Keratinocyte (primary cell): ENCODE measurements around the gene ATAD1. TPM values are rescaled to one million over a fixed set of nuclear protein-coding genes. Genes with fewer than 3 reads are reported as not detected.
A peak's percentile ranks its signal among the peaks of the same experiment; 100 is the strongest.

Experiments
- DNase-seq: peaks from one replicate; pipeline ENCODE4 v3.0.0-alpha.2; 2011; ENCODE audit warnings: low read depth, missing footprints, low spot score
- FAIRE-seq: peaks from 2 replicates; lab custom pipeline; 2011; peaks lifted over from hg19 to GRCh38; lab: Jason Lieb, UNC
- H2AFZ ChIP-seq: 2 replicates; pipeline ENCODE4 v1.6.0; 2012; ENCODE audit warnings: low read length, control low read depth, inconsistent platforms; ENCODE audit not compliant: control insufficient read depth
- H3K27ac ChIP-seq: 2 replicates; pipeline ENCODE4 v1.5.1; 2011; ENCODE audit warnings: low read length; ENCODE audit not compliant: control insufficient read depth, insufficient read depth
- H3K27me3 ChIP-seq: 3 replicates; pipeline ENCODE4 v1.6.0; 2011; ENCODE audit warnings: low read length; ENCODE audit not compliant: control insufficient read depth, insufficient read depth; ENCODE audit errors: extremely low read depth
- H3K36me3 ChIP-seq, 2 experiments: 2 replicates in 1 of 2; 3 replicates in 1 of 2; pipeline ENCODE4 v1.5.1; 2011; ENCODE audit warnings: low read length in 2 of 2, mild to moderate bottlenecking in 1 of 2; ENCODE audit not compliant: control insufficient read depth in 2 of 2, insufficient read depth in 2 of 2; ENCODE audit errors: extremely low read depth in 1 of 2
- H3K4me1 ChIP-seq: 3 replicates; pipeline ENCODE4 v1.5.1; 2011; ENCODE audit warnings: low read length; ENCODE audit not compliant: control insufficient read depth, insufficient read depth; ENCODE audit errors: extremely low read depth
- H3K4me2 ChIP-seq: 3 replicates; pipeline ENCODE4 v1.6.0; 2011; ENCODE audit warnings: low read depth, low read length; ENCODE audit not compliant: control insufficient read depth, insufficient read depth; ENCODE audit errors: extremely low read depth
- H3K4me3 ChIP-seq, 3 experiments: fragments of 200-600 bp in 1 of 3; sonication (generic) in 1 of 3; 2 replicates in 2 of 3; 3 replicates in 1 of 3; pipeline ENCODE4 v1.5.1; 2011 to 2016; ENCODE audit warnings: low read length in 3 of 3, mild to moderate bottlenecking in 3 of 3, control low read depth in 2 of 3, inconsistent platforms in 1 of 3, low read depth in 1 of 3, mixed read lengths in 1 of 3, mixed run types in 1 of 3, moderate library complexity in 1 of 3; ENCODE audit not compliant: control insufficient read depth in 2 of 3, insufficient read depth in 2 of 3; ENCODE audit errors: extremely low read depth in 1 of 3
- H3K79me2 ChIP-seq: 2 replicates; pipeline ENCODE4 v1.6.0; 2012; ENCODE audit warnings: low read length; ENCODE audit not compliant: control insufficient read depth, insufficient read depth
- H3K9ac ChIP-seq: 3 replicates; pipeline ENCODE4 v1.6.0; 2011; ENCODE audit warnings: low read length; ENCODE audit not compliant: control insufficient read depth, insufficient read depth; ENCODE audit errors: extremely low read depth
- H3K9me1 ChIP-seq: 3 replicates; pipeline ENCODE4 v1.6.0; 2011; ENCODE audit warnings: low read length; ENCODE audit not compliant: control insufficient read depth, insufficient read depth; ENCODE audit errors: extremely low read depth
- H3K9me3 ChIP-seq: 2 replicates; pipeline ENCODE4 v1.5.1; 2012; ENCODE audit warnings: low read depth, low read length; ENCODE audit not compliant: control insufficient read depth
- H4K20me1 ChIP-seq: 3 replicates; pipeline ENCODE4 v1.6.0; 2011; ENCODE audit warnings: low read length; ENCODE audit not compliant: control insufficient read depth, insufficient read depth; ENCODE audit errors: extremely low read depth
- CTCF ChIP-seq, 3 experiments: IDR thresholded peaks in 1 of 3; conservative IDR thresholded peaks in 1 of 3; optimal IDR thresholded peaks in 1 of 3; 2 replicates in 2 of 3; 3 replicates in 1 of 3; pipeline versions ENCODE3 to v1.5.1; 2011; ENCODE audit warnings: low read length in 3 of 3, mild to moderate bottlenecking in 3 of 3, moderate library complexity in 2 of 3, control low read depth in 1 of 3, inconsistent platforms in 1 of 3; ENCODE audit not compliant: insufficient read depth in 2 of 3; ENCODE audit errors: extremely low read depth in 1 of 3
- EZH2 ChIP-seq: IDR thresholded peaks from one replicate; pipeline ENCODE4 v1.6.1; 2012; ENCODE audit warnings: inconsistent platforms, mild to moderate bottlenecking, low read length, moderate library complexity
- dilution Hi-C: fragments of 300-500 bp; cut with MboI; formaldehyde crosslinking; loops from one replicate; pipeline ENCODE4 v1.7.0; 2020; ENCODE audit warnings: low sequenced_read_pairs; ENCODE audit not compliant: extremely low pct_ligation_motif_present
- polyA plus RNA-seq, 5 experiments: library from polyadenylated mRNA; depleted of rRNA in 3 of 5; stranded (reverse) in 3 of 5; stranded (forward) in 1 of 5; unstranded in 1 of 5; fragments of >200 nt; gene quantifications; 1 replicate in 1 of 5; 2 replicates in 3 of 5; 3 replicates in 1 of 5; pipeline versions ENCODE4 v1.2.1 to v1.2.3, GENCODE V29; 2011 to 2012; ENCODE audit warnings: missing spikeins in 2 of 5, low read depth in 1 of 5, low replicate concordance in 1 of 5

Gene ATAD1
- polyA plus RNA-seq, 1 donor (not counting 4 experiments of a cell fraction or from before 2014, with no cell fraction given), result 51.0 TPM

GRCh38 chr10:87734987-87735827, 82.8 kb downstream of the ATAD1 start:
- no peak overlapping the region for H3K4me2 ChIP-seq
- no peak for DNase-seq
- H3K79me2 ChIP-seq, result no peaks in the 10 kb centered on the region
- peak; percentile 86 for FAIRE-seq
- H3K9me1 ChIP-seq, result no peaks in the 10 kb centered on the region
- TF ChIP-seq CTCF (optimal IDR thresholded peaks at IDR 0.05 in 1 of 3, IDR thresholded peaks at IDR 0.05 in 1 of 3, conservative IDR thresholded peaks at IDR 0.05 in 1 of 3; ENCODE audit: extremely low read depth in 1 of 3, insufficient read depth in 2 of 3, low read length in 3 of 3) (peak; percentile 62 to 68 (median 63)), EZH2 (no peak)
- H3K27me3 ChIP-seq, result no peaks in the 10 kb centered on the region
- H4K20me1 ChIP-seq, result no peaks in the 10 kb centered on the region
- dilution Hi-C loops, result loop anchor here (5.0 to 10.0 kb wide), 2 partner anchors 78 to 180 kb away; partner anchors contain the start of gene PAPSS2
- no peak overlapping the region for H2AFZ ChIP-seq
- H3K4me3 ChIP-seq, result no peak overlapping the region
- H3K9ac ChIP-seq, result no peak overlapping the region
- no peaks in the 10 kb centered on the region for H3K36me3 ChIP-seq
- H3K4me1 ChIP-seq, result peaks cover 3% of the 10 kb centered on the region
- H3K27ac ChIP-seq, result no peak overlapping the region
- no peaks in the 10 kb centered on the region for H3K9me3 ChIP-seq

- H3K36me3 ChIP-seq, result no peaks in the 10 kb centered on the region
- H3K9me1 ChIP-seq, result no peaks in the 10 kb centered on the region
- H2AFZ ChIP-seq, result no peak overlapping the region
- no peak overlapping the region for H3K27ac ChIP-seq
- dilution Hi-C loops, result loop anchor here (5.0 to 10.0 kb wide), 2 partner anchors 76 to 178 kb away; partner anchors contain the start of gene PAPSS2
- H4K20me1 ChIP-seq, result no peaks in the 10 kb centered on the region
- H3K9ac ChIP-seq, result no peak overlapping the region
- H3K4me2 ChIP-seq, result no peak overlapping the region
- DNase-seq (no peak), FAIRE-seq (no peak)
- no peaks in the 10 kb centered on the region for H3K9me3 ChIP-seq
- H3K79me2 ChIP-seq, result no peaks in the 10 kb centered on the region
- no peaks in the 10 kb centered on the region for H3K4me1 ChIP-seq
- no peak for TF ChIP-seq CTCF (optimal IDR thresholded peaks at IDR 0.05 in 1 of 3, IDR thresholded peaks at IDR 0.05 in 1 of 3, conservative IDR thresholded peaks at IDR 0.05 in 1 of 3; ENCODE audit: extremely low read depth in 1 of 3, insufficient read depth in 2 of 3, low read length in 3 of 3)
- TF ChIP-seq EZH2, result no peak
- no peaks in the 10 kb centered on the region for H3K27me3 ChIP-seq
- no peak overlapping the region for H3K4me3 ChIP-seq
Observed at GRCh38 chr10:87733081-87733480, 84.9 kb downstream of the ATAD1 start.
